ENCODE measurements around the gene OR5M8.

Gene OR5M8

DNA sequence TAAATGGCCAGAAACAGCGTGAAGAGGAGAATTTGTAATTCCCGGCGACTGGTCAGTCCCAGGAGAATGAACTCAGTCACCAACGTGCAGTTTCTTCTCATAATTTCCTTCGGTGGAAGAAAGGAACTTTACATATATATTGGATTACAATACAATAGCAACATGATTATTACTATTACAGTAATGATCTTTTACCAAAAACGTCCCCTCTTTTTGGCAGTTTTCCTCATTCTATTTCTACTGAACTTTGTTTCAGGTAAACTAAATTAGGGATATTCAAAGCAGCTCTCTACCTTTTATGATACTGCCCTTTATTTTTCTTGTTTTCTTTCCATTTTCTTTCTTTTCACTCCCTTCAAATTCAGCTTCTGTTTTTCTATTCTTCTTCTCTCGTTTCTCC, at the start of gene OR5M8:
Gene OR5M8, minus strand, starts transcription at position 101 of the 400 bp plus-strand sequence. Its CDS starts 0 bp downstream, at position 101.
- Histone ChIP-seq H3K36me3 (ENCODE audit: control insufficient read depth in 2 of 2, insufficient read depth in 1 of 2, low read length in 2 of 2) (no peaks in the 10 kb centered on the region), H3K9me3 (ENCODE audit: control insufficient read depth, insufficient read depth, low read depth, low read length) (no peaks in the 10 kb centered on the region), H3K4me1 (ENCODE audit: control insufficient read depth, insufficient read depth, low read length) (no peaks in the 10 kb centered on the region), H3K27ac (ENCODE audit: extremely low read depth, low read depth, low read length) (no peak within 1 kb of the TSS), H3K4me3 (ENCODE audit: low read depth, low read length) (no peak within 1 kb of the TSS)
- POLR2A ChIA-PET = no interaction called here
- TF ChIP-seq ZNF140 (tag by site-specific recombination; IDR thresholded peaks at IDR 0.05) (no peak), ZNF792 (tag by site-specific recombination; IDR thresholded peaks at IDR 0.05) (no peak), ZNF175 (tag by site-specific recombination; IDR thresholded peaks at IDR 0.05) (no peak), HOXC10 (CRISPR knock-in tag; IDR thresholded peaks at IDR 0.05) (no peak), ZBTB7A (tag by site-specific recombination; IDR thresholded peaks at IDR 0.05; ENCODE audit: low read depth) (no peak), ZNF549 (tag by site-specific recombination; IDR thresholded peaks at IDR 0.05) (no peak), TCF7L2 (IDR thresholded peaks at IDR 0.05; ENCODE audit: borderline replicate concordance, low read depth, low read length) (no peak)
- TF ChIP-seq, protein P1, sequence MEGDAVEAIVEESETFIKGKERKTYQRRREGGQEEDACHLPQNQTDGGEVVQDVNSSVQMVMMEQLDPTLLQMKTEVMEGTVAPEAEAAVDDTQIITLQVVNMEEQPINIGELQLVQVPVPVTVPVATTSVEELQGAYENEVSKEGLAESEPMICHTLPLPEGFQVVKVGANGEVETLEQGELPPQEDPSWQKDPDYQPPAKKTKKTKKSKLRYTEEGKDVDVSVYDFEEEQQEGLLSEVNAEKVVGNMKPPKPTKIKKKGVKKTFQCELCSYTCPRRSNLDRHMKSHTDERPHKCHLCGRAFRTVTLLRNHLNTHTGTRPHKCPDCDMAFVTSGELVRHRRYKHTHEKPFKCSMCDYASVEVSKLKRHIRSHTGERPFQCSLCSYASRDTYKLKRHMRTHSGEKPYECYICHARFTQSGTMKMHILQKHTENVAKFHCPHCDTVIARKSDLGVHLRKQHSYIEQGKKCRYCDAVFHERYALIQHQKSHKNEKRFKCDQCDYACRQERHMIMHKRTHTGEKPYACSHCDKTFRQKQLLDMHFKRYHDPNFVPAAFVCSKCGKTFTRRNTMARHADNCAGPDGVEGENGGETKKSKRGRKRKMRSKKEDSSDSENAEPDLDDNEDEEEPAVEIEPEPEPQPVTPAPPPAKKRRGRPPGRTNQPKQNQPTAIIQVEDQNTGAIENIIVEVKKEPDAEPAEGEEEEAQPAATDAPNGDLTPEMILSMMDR (tag by site-specific recombination; IDR thresholded peaks at IDR 0.05) = no peak
- TF ChIP-seq, protein P2, sequence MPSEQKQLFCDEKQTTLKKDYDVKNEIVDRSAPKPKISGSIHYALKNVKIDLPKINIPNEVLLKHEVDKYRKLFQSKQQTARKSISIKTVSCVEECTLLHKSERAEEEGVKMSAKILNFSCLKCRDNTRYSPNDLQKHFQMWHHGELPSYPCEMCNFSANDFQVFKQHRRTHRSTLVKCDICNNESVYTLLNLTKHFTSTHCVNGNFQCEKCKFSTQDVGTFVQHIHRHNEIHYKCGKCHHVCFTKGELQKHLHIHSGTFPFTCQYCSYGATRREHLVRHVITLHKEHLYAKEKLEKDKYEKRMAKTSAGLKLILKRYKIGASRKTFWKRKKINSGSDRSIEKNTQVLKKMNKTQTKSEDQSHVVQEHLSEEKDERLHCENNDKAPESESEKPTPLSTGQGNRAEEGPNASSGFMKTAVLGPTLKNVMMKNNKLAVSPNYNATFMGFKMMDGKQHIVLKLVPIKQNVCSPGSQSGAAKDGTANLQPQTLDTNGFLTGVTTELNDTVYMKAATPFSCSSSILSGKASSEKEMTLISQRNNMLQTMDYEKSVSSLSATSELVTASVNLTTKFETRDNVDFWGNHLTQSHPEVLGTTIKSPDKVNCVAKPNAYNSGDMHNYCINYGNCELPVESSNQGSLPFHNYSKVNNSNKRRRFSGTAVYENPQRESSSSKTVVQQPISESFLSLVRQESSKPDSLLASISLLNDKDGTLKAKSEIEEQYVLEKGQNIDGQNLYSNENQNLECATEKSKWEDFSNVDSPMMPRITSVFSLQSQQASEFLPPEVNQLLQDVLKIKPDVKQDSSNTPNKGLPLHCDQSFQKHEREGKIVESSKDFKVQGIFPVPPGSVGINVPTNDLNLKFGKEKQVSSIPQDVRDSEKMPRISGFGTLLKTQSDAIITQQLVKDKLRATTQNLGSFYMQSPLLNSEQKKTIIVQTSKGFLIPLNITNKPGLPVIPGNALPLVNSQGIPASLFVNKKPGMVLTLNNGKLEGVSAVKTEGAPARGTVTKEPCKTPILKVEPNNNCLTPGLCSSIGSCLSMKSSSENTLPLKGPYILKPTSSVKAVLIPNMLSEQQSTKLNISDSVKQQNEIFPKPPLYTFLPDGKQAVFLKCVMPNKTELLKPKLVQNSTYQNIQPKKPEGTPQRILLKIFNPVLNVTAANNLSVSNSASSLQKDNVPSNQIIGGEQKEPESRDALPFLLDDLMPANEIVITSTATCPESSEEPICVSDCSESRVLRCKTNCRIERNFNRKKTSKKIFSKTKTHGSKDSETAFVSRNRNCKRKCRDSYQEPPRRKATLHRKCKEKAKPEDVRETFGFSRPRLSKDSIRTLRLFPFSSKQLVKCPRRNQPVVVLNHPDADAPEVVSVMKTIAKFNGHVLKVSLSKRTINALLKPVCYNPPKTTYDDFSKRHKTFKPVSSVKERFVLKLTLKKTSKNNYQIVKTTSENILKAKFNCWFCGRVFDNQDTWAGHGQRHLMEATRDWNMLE (tag by site-specific recombination; conservative IDR thresholded peaks at IDR 0.05; ENCODE audit: low read depth) = no peak
- CTCF ChIA-PET = no interaction called here

DNA sequence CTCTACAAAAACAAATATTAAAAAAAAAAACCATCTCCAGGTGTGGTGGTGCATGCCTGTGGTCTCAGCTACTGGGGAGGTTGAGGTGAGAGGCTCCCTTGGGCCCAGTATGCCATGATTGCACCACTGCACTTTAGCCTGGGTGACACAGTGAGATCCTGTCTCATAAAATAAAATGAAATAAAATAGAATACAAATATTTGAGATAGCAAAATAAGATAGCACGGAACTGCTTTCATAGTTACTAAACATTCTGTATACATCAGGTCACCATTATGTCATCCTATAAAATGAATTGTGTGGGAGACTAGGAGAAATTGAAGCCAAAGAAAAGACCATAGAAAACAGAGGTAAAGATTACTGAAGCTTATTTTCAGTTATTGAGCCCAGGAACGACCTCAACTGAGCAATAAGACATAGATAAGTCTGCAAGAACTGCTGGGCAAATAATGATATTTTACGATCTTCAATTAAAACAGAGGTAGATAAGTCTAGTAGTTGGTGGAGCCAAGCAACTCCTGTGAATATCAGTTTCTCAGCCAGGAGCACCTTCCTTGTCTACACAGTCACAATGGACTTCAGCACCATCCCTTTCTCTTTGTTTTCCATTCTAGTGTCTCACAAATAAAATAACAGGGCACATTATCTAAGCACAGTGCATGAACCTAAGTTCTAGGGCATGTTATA, 42.0 kb upstream of the OR5M8 start:
- CTCF ChIA-PET = no interaction called here
- POLR2A ChIA-PET = no interaction called here
- Histone ChIP-seq H3K4me3 (ENCODE audit: low read depth, low read length) (no peak overlapping the region), H3K27ac (ENCODE audit: extremely low read depth, low read depth, low read length) (no peak overlapping the region), H3K36me3 (ENCODE audit: control insufficient read depth in 2 of 2, insufficient read depth in 1 of 2, low read length in 2 of 2) (no peaks in the 10 kb centered on the region), H3K4me1 (ENCODE audit: control insufficient read depth, insufficient read depth, low read length) (no peaks in the 10 kb centered on the region), H3K9me3 (ENCODE audit: control insufficient read depth, insufficient read depth, low read depth, low read length) (no peaks in the 10 kb centered on the region)
- TF ChIP-seq ZNF623 (tag by site-specific recombination; IDR thresholded peaks at IDR 0.05) (no peak), ZNF600 (tag by site-specific recombination; IDR thresholded peaks at IDR 0.05) (no peak)

DNA sequence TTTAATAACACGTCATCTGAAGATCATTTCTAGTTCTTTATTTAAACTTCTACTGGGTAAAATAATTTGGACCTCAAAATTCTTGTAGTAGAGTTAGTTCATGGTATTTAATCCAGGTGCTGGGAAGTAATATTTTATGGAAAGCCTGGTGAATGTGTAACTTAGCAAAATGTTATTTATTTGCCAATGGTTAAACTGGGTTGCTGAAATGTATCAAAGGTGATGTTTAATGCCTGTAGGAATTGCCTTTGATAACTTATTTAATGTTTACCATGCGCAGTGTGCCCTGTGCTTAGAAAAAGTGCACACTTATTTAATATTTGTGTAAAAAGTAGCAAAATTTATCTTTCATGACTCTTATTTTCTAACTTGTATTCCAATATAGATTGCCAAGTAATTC, 40.7 kb upstream of the OR5M8 start:
- POLR2A ChIA-PET = no interaction called here
- CTCF ChIA-PET = no interaction called here
- TF ChIP-seq ZNF768 (tag by site-specific recombination; IDR thresholded peaks at IDR 0.05) = no peak
- TF ChIP-seq ZNF423 (tag by site-specific recombination; IDR thresholded peaks at IDR 0.05) = no peak
- TF ChIP-seq, protein P3, sequence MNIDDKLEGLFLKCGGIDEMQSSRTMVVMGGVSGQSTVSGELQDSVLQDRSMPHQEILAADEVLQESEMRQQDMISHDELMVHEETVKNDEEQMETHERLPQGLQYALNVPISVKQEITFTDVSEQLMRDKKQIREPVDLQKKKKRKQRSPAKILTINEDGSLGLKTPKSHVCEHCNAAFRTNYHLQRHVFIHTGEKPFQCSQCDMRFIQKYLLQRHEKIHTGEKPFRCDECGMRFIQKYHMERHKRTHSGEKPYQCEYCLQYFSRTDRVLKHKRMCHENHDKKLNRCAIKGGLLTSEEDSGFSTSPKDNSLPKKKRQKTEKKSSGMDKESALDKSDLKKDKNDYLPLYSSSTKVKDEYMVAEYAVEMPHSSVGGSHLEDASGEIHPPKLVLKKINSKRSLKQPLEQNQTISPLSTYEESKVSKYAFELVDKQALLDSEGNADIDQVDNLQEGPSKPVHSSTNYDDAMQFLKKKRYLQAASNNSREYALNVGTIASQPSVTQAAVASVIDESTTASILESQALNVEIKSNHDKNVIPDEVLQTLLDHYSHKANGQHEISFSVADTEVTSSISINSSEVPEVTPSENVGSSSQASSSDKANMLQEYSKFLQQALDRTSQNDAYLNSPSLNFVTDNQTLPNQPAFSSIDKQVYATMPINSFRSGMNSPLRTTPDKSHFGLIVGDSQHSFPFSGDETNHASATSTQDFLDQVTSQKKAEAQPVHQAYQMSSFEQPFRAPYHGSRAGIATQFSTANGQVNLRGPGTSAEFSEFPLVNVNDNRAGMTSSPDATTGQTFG (tag by site-specific recombination; IDR thresholded peaks at IDR 0.05; ENCODE audit: borderline replicate concordance) = no peak
- no peak for TF ChIP-seq ZSCAN18 (tag by site-specific recombination; IDR thresholded peaks at IDR 0.05)
- TF ChIP-seq PRDM1 (tag by site-specific recombination; IDR thresholded peaks at IDR 0.05) = no peak
- no peak for TF ChIP-seq ZSCAN16 (tag by site-specific recombination; IDR thresholded peaks at IDR 0.05)
- no peak for TF ChIP-seq ZNF155 (tag by site-specific recombination; IDR thresholded peaks at IDR 0.05)
- no peak for TF ChIP-seq TRIM28 (IDR thresholded peaks at IDR 0.05; ENCODE audit: borderline replicate concordance, low read length)

More for the DNA sequence above, 40.7 kb upstream of the OR5M8 start:
- Histone ChIP-seq H3K36me3 (ENCODE audit: control insufficient read depth in 2 of 2, insufficient read depth in 1 of 2, low read length in 2 of 2) (no peaks in the 10 kb centered on the region), H3K4me3 (ENCODE audit: low read depth, low read length) (no peak overlapping the region), H3K9me3 (ENCODE audit: control insufficient read depth, insufficient read depth, low read depth, low read length) (no peaks in the 10 kb centered on the region), H3K27ac (ENCODE audit: extremely low read depth, low read depth, low read length) (no peak overlapping the region), H3K4me1 (ENCODE audit: control insufficient read depth, insufficient read depth, low read length) (no peaks in the 10 kb centered on the region)
